Peyer's patch (tissue), 4 donors: Measurements from ENCODE around the gene MLLT10.

ENCODE experiments used
- POLR2A ChIP-seq, 2 donors: fragments of 450-650 bp; IDR thresholded peaks; one replicate each; pipeline ENCODE4 v1.5.1; 2017; ENCODE audit warnings: antibody characterized with exemption in 2 of 2, mild to moderate bottlenecking in 2 of 2, moderate library complexity in 2 of 2
- TF ChIP-seq, protein P1 (sequence below), 6 experiments: fragments of 450-650 bp in 4 of 6; fragments of 200-600 bp in 2 of 6; sonication (generic) in 1 of 6; IDR thresholded peaks; one replicate each; pipeline ENCODE4 v1.5.1; 2017 to 2019; ENCODE audit warnings: antibody characterized with exemption in 6 of 6, mild to moderate bottlenecking in 3 of 6, moderate library complexity in 1 of 6

DNA sequence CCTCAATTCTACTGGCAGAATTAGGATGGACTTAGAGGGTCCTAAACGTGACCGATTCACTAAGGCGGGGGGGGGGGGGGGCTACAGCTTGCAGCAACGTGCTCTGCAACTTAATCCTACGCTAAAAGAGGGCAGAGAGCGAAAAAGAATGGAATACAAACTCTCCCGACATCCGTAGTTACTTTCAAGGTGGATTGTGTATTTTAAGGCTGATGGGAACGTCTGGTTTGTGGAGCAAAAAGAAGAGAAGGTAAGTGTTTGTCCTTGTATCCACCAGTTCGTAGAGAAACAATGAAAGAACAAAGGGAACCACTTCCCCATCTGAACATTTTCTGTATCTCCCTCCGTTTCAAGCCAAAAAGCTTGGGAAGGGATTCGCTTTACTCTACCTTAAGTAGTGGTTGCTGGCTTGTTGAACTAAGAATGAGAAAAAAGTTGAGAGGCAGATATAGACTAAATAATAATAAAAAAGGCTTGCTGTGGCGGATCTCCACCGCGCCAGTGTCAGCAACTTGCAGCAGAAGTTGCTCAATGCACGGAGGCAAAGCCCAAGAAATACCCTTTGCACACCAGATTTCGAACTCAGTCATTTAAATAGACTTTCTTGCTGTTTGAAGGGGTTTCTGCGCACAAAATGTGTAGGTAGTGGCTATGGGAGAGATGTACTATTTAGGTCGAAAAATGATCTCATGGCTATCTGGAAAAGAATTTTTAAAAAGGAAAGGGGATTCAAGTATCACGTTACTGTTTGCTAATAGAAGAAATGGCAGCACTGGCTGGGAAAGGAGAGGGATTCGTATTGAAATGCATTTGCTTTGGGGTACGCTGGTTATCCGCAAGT, 9.3 kb upstream of the MLLT10 start:
- TF ChIP-seq, protein P1, sequence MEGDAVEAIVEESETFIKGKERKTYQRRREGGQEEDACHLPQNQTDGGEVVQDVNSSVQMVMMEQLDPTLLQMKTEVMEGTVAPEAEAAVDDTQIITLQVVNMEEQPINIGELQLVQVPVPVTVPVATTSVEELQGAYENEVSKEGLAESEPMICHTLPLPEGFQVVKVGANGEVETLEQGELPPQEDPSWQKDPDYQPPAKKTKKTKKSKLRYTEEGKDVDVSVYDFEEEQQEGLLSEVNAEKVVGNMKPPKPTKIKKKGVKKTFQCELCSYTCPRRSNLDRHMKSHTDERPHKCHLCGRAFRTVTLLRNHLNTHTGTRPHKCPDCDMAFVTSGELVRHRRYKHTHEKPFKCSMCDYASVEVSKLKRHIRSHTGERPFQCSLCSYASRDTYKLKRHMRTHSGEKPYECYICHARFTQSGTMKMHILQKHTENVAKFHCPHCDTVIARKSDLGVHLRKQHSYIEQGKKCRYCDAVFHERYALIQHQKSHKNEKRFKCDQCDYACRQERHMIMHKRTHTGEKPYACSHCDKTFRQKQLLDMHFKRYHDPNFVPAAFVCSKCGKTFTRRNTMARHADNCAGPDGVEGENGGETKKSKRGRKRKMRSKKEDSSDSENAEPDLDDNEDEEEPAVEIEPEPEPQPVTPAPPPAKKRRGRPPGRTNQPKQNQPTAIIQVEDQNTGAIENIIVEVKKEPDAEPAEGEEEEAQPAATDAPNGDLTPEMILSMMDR (IDR thresholded peaks at IDR 0.05), result no peak
- TF ChIP-seq POLR2A (IDR thresholded peaks at IDR 0.05), result no peak
